ENCODE measurements around the gene CHRND. TPM values are rescaled to one million over a fixed set of nuclear protein-coding genes. Genes with fewer than 3 reads are reported as not detected.

CHRND gene
- total RNA-seq, 2 donors from 2014 or later, result not detected

DNA sequence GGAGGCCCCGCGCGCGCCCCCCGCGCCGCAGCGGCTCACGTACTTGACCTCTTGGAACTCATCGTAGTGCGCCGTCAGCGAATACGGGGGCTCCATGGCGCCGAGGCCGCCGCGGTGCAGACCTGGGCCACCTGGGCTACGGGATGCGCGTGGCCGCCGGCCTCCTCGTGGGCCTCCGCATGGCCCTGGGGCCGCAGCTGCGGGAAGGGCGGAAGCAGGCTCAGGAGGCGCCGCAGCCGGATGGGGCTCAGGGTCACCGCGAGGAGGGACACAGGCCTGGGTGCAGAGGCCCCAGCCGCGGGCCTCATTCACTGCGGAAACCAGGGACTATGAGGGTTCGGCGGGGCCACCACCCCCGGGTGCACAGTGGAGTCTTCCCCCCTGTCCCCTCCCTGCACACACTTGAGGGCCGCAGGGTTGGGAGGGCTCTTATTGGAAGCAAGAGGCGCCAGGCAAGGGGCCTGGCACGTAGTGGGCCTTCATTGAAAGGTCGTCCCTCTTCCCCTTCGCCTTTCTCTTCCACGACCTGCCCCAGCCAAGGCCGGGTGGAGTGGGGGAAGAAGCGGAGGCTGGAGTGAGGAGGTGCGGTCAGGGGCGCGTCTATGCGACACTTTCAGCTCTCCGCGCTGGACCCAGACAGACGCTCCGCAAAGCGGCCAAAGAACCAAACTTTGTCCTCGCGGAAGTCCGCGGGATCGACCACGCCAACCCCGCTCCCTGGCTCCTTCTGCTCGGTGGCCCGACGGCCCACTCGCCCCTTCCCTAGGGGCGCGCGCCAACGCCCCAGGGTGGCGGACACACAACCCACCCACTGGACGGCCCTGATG, 39.2 kb upstream of the CHRND start:
- no peaks in the 10 kb centered on the region for H3K4me1 ChIP-seq
- no peak for DNase-seq
- H3K9ac ChIP-seq (ENCODE audit: low read depth in 2 of 2, low read length in 2 of 2), result no peak overlapping the region
- TF ChIP-seq CTCF (IDR thresholded peaks at IDR 0.05), result no peak
- H3K27me3 ChIP-seq, result peaks cover 42% of the 10 kb centered on the region
- intact Hi-C loops (cut with DNase I), result no loop called here
- H3K27ac ChIP-seq, result no peak overlapping the region
- H3K9me3 ChIP-seq, result no peaks in the 10 kb centered on the region
- H3K4me3 ChIP-seq, result no peak overlapping the region
- no peaks in the 10 kb centered on the region for H3K36me3 ChIP-seq

- DNase-seq, result no peak
- no peaks in the 10 kb centered on the region for H3K9me3 ChIP-seq
- no peak for TF ChIP-seq CTCF (IDR thresholded peaks at IDR 0.05)
- no peak within 1 kb of the TSS for H3K9ac ChIP-seq (ENCODE audit: low read depth in 2 of 2, low read length in 2 of 2)
- H3K4me1 ChIP-seq, result no peaks in the 10 kb centered on the region
- intact Hi-C loops (cut with DNase I), result no loop called here
- no peak within 1 kb of the TSS for H3K4me3 ChIP-seq
- no peak within 1 kb of the TSS for H3K27ac ChIP-seq
- no peaks in the 10 kb centered on the region for H3K36me3 ChIP-seq
- H3K27me3 ChIP-seq, result peaks cover 42% of the 10 kb centered on the region
These were observed 38.4 kb upstream of the CHRND start, which contains the start of gene ECEL1 for GRCh38 chr2:232487385-232488096. Gene ECEL1, minus strand, starts transcription at chr2:232487834. Its CDS starts 1,181 bp downstream, at chr2:232486653.

- peaks cover 42% of the 10 kb centered on the region for H3K27me3 ChIP-seq
- H3K9ac ChIP-seq (ENCODE audit: low read depth in 2 of 2, low read length in 2 of 2), result no peak overlapping the region
These were observed 37.8 kb upstream of the CHRND start for GRCh38 chr2:232488097-232488711.

GRCh38 chr2:232488721-232489300, 37.1 kb upstream of the CHRND start:
- Histone ChIP-seq H3K27ac (no peak overlapping the region), H3K4me3 (no peak overlapping the region), H3K27me3 (peaks cover 42% of the 10 kb centered on the region), H3K36me3 (no peaks in the 10 kb centered on the region), H3K9ac (ENCODE audit: low read depth in 2 of 2, low read length in 2 of 2) (no peak overlapping the region), H3K4me1 (no peaks in the 10 kb centered on the region), H3K9me3 (no peaks in the 10 kb centered on the region)
- no peak for TF ChIP-seq CTCF (IDR thresholded peaks at IDR 0.05)
- intact Hi-C loops (cut with DNase I), result no loop called here
- DNase-seq, result no peak

More at GRCh38 chr2:232488097-232488711, 37.8 kb upstream of the CHRND start:
- Histone ChIP-seq H3K36me3 (no peaks in the 10 kb centered on the region), H3K9me3 (no peaks in the 10 kb centered on the region), H3K4me1 (no peaks in the 10 kb centered on the region), H3K4me3 (no peak overlapping the region), H3K27ac (no peak overlapping the region)
- TF ChIP-seq CTCF (IDR thresholded peaks at IDR 0.05), result no peak
- intact Hi-C loops (cut with DNase I), result no loop called here
- DNase-seq, result no peak

DNA sequence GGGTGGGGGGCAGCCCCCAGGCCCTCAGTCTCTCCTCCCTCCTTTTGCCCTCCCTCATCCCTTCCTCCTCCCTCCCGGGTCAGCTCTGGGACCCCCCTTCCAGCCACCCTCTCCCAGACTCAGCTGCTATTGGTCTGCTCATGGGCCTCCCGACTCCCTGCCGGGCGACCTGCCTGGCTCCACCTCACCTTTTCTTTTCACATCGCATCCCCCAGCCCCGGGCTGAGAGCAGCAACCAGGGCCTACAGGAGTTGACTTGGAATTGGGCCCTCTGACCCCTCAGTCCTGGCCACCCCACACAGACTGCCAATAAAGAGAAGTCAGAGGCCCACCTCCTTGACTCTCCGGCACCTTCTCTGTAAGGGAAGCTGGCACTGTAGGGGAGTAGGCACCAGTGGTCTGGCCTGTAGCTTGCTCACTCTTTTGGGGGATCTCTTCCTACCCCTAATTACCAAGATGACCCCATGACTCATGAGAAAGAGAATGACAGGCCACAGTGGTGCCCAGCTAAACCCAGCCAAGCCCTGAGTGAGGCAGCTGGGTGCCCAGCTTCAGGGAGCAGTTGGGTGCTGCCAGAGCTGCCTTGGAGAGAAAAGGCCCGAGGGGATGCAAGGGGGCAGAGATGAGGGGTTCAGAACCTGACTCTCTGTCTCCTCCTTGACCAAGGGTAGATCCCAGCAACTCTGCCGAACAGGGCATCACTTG, 36.3 kb upstream of the CHRND start:
- Histone ChIP-seq H3K27me3 (peaks cover 38% of the 10 kb centered on the region), H3K9me3 (no peaks in the 10 kb centered on the region), H3K4me1 (no peaks in the 10 kb centered on the region), H3K27ac (no peak overlapping the region), H3K36me3 (no peaks in the 10 kb centered on the region), H3K4me3 (no peak overlapping the region), H3K9ac (ENCODE audit: low read depth in 2 of 2, low read length in 2 of 2) (no peak overlapping the region)
- DNase-seq, result no peak
- intact Hi-C loops (cut with DNase I), result no loop called here
- TF ChIP-seq CTCF (IDR thresholded peaks at IDR 0.05), result no peak

Measured in colonic mucosa (tissue), 4 donors.